GM06990 (cell line): Measurements from ENCODE around the gene PBX1.

Experiments used
- DNase-seq: peaks from one replicate; pipeline ENCODE4 v3.0.0-alpha.2; 2011; ENCODE audit not compliant: insufficient read length; ENCODE audit errors: extremely low read depth
- H3K27me3 ChIP-seq: replicated peaks from 2 replicates; pipeline ENCODE4 v1.6.0; 2011; ENCODE audit warnings: low read length; ENCODE audit not compliant: control insufficient read depth, insufficient read depth
- H3K36me3 ChIP-seq: 2 replicates; pipeline ENCODE4 v1.5.1; 2011; ENCODE audit warnings: low read length; ENCODE audit not compliant: control insufficient read depth, insufficient read depth
- H3K4me3 ChIP-seq: replicated peaks from 2 replicates; pipeline ENCODE4 v1.5.1; 2011; ENCODE audit warnings: low read depth, mild to moderate bottlenecking, control low read depth, low read length
- TF ChIP-seq, protein P1 (sequence below): IDR thresholded peaks from 2 replicates; pipeline ENCODE4 v1.5.1; 2011; ENCODE audit warnings: low read length, control low read depth, mild to moderate bottlenecking, inconsistent platforms; ENCODE audit not compliant: insufficient read depth, poor library complexity, severe bottlenecking

The PBX1 gene

DNA sequence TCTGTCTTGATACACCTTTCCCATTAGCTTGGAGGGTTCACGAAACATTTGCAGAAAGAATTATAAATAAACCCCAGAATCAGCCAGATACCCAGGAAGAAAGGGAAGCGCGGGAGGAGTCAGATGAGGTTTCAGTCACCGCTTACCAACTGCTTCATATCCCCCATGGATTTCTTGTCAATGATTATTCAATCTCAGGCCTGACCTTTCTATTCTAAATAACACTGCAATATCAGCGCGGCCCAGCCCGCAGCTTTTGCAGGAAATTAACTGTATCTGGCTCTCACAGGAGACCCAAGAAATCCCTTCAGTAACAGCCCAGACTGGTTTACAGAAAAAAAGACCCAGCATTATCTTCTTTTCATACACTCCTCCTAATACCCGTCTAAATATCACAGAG is 308.6 kb downstream of the PBX1 start:
- no peak for DNase-seq
- Histone ChIP-seq H3K27me3 (0 out of 2 replicates have a peak, but pooled peaks cover 1% of the 10 kb centered on the region), H3K36me3 (no peaks in the 10 kb centered on the region), H3K4me3 (no peak overlapping the region)
- TF ChIP-seq, protein P1, sequence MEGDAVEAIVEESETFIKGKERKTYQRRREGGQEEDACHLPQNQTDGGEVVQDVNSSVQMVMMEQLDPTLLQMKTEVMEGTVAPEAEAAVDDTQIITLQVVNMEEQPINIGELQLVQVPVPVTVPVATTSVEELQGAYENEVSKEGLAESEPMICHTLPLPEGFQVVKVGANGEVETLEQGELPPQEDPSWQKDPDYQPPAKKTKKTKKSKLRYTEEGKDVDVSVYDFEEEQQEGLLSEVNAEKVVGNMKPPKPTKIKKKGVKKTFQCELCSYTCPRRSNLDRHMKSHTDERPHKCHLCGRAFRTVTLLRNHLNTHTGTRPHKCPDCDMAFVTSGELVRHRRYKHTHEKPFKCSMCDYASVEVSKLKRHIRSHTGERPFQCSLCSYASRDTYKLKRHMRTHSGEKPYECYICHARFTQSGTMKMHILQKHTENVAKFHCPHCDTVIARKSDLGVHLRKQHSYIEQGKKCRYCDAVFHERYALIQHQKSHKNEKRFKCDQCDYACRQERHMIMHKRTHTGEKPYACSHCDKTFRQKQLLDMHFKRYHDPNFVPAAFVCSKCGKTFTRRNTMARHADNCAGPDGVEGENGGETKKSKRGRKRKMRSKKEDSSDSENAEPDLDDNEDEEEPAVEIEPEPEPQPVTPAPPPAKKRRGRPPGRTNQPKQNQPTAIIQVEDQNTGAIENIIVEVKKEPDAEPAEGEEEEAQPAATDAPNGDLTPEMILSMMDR, result no peak

DNA sequence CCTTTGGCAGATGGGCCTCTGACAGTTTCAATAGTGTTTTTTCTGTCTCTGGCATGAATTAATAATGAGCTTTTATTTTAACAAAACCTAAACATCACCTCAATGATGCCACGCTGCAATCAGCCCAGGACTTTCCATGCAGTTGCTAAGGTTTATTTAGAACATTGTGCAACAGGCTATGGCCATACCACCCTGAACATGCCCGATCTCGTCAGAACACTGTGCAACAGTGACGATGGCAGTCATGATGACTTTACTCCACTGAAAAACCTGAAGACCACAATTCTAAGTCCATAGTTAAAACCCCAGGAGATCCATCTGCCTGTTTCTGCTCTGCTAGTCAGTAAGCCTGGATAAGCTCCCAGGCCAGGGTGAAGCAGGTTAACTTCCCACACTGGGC is 310.0 kb downstream of the PBX1 start:
- Histone ChIP-seq H3K27me3 (no peaks in the 10 kb centered on the region), H3K36me3 (no peaks in the 10 kb centered on the region), H3K4me3 (no peak overlapping the region)
- TF ChIP-seq, protein P1, result no peak
- no peak for DNase-seq

DNA sequence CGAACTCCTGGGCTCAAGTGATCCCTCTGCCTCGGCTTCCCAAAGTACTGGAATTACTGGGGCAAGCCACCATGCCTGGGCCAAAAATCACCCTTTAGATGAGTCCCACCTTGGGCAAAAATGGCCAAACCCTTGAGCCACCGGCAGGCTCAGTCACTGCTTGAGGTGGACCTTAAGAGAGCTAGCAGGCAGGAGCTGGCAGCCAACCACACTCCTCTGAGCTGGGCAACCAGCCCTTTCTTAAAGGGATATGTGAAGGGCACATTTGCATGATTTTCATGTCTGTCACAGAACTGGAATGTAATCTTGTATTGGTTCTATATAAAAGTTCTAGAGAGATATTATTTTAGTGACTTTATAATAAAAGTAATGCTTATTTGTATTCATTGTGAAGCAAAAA is 316.5 kb downstream of the PBX1 start:
- H3K36me3 ChIP-seq, result no peaks in the 10 kb centered on the region
- no peak for DNase-seq
- H3K4me3 ChIP-seq, result no peak overlapping the region
- H3K27me3 ChIP-seq, result no peaks in the 10 kb centered on the region
- TF ChIP-seq, protein P1, result no peak

GRCh38 chr1:164876398-164877116 is 317.6 kb downstream of the PBX1 start:
- Histone ChIP-seq H3K4me3 (no peak overlapping the region), H3K27me3 (no peaks in the 10 kb centered on the region), H3K36me3 (no peaks in the 10 kb centered on the region)
- TF ChIP-seq, protein P1, result no peak
- no peak for DNase-seq

- DNase-seq, result no peak
- Histone ChIP-seq H3K4me3 (no peak overlapping the region), H3K36me3 (no peaks in the 10 kb centered on the region), H3K27me3 (no peaks in the 10 kb centered on the region)
- TF ChIP-seq, protein P1, result no peak
Observed at GRCh38 chr1:164880199-164880598, 321.2 kb downstream of the PBX1 start.

GRCh38 chr1:164880644-164881043 is 321.7 kb downstream of the PBX1 start:
- Histone ChIP-seq H3K4me3 (no peak overlapping the region), H3K27me3 (no peaks in the 10 kb centered on the region), H3K36me3 (no peaks in the 10 kb centered on the region)
- no peak for DNase-seq
- TF ChIP-seq, protein P1, result no peak
